GM19372 (cell line): ENCODE measurements around the gene PRKCB.
"Not testable (repeated sequence)": the region's sequence is repeated elsewhere in the genome, so short reads cannot be mapped to it uniquely, and the experiment has no call there.

ENCODE experiments used
- ATAC-seq: cut with Tn5 transposase; IDR thresholded peaks from one replicate; pipeline ENCODE4 v1.9.1; 2021; ENCODE audit warnings: mild to moderate bottlenecking, low read depth, moderate library complexity; ENCODE audit not compliant: unreplicated experiment

PRKCB gene

GRCh38 chr16:24027466-24027865 lies 191.7 kb downstream of the PRKCB start:
- ATAC-seq, result no peak

GRCh38 chr16:24029841-24030240 lies 194.1 kb downstream of the PRKCB start:
- ATAC-seq, result not testable (repeated sequence)

GRCh38 chr16:24035127-24035842 lies 199.5 kb downstream of the PRKCB start:
- ATAC-seq, result no peak

GRCh38 chr16:24036038-24036543 lies 200.3 kb downstream of the PRKCB start:
- no peak for ATAC-seq

- no peak for ATAC-seq
Observed at GRCh38 chr16:24036614-24037013, 200.8 kb downstream of the PRKCB start.

GRCh38 chr16:24037335-24037734 lies 201.6 kb downstream of the PRKCB start:
- no peak for ATAC-seq

- ATAC-seq, result no peak
Observed at GRCh38 chr16:24041834-24042631, 206.2 kb downstream of the PRKCB start.

- ATAC-seq, result no peak
Observed at GRCh38 chr16:24044467-24044866, 208.7 kb downstream of the PRKCB start.

- no peak for ATAC-seq
Observed at GRCh38 chr16:24045641-24046040, 209.9 kb downstream of the PRKCB start.

GRCh38 chr16:24046442-24046841 lies 210.7 kb downstream of the PRKCB start:
- no peak for ATAC-seq

- no peak for ATAC-seq
Observed at GRCh38 chr16:24049113-24049512, 213.3 kb downstream of the PRKCB start.

- no peak for ATAC-seq
Observed at GRCh38 chr16:24051125-24051524, 215.3 kb downstream of the PRKCB start.

- ATAC-seq, result no peak
Observed at GRCh38 chr16:24052329-24053098, 216.7 kb downstream of the PRKCB start.

GRCh38 chr16:24053099-24053946 lies 217.5 kb downstream of the PRKCB start:
- ATAC-seq, result no peak

GRCh38 chr16:24054741-24055491 lies 219.1 kb downstream of the PRKCB start:
- ATAC-seq, result no peak

- ATAC-seq, result no peak
Observed at GRCh38 chr16:24062270-24062817, 226.6 kb downstream of the PRKCB start.

- no peak for ATAC-seq
Observed at GRCh38 chr16:24069036-24069590, 233.3 kb downstream of the PRKCB start.

GRCh38 chr16:24070851-24071250 lies 235.1 kb downstream of the PRKCB start:
- no peak for ATAC-seq
